K562 (cell line): ENCODE measurements around the gene STX3. TPM values are rescaled to one million over a fixed set of nuclear protein-coding genes. Genes with fewer than 3 reads are reported as not detected.

Experiments used
- CREB5 ChIP-seq: fragments of 250-450 bp; sonication (Bioruptor Pico); IDR thresholded peaks from 2 replicates; pipeline ENCODE4 v1.5.0; 2020; ENCODE audit warnings: mild to moderate bottlenecking
- ERF ChIP-seq: fragments of 450-650 bp; formaldehyde crosslinking; IDR thresholded peaks from 2 replicates; pipeline ENCODE4 v1.4.0; 2020; ENCODE audit warnings: mild to moderate bottlenecking, mixed read lengths
- GATAD2B ChIP-seq: fragments of 450-650 bp; IDR thresholded peaks from 2 replicates; pipeline ENCODE4 v1.6.1; 2017; ENCODE audit warnings: mild to moderate bottlenecking, borderline replicate concordance
- MEF2A ChIP-seq: IDR thresholded peaks from 2 replicates; pipeline ENCODE4 v1.6.1; 2011; ENCODE audit warnings: low read depth, mild to moderate bottlenecking, low read length, moderate library complexity; ENCODE audit not compliant: control insufficient read depth
- MXI1 ChIP-seq: IDR thresholded peaks from 2 replicates; pipeline ENCODE4 v1.6.1; 2011; ENCODE audit warnings: low read depth, mild to moderate bottlenecking, improper control_type of control experiment, low read length
- PHF20 ChIP-seq: fragments of 450-650 bp; IDR thresholded peaks from 2 replicates; pipeline ENCODE4 v1.6.1; 2018; ENCODE audit not compliant: partially characterized antibody
- TCF7L2 ChIP-seq: fragments of 150-350 bp; IDR thresholded peaks from 2 replicates; pipeline ENCODE4 v1.6.1; 2016; ENCODE audit warnings: low read depth, mild to moderate bottlenecking, low read length, moderate library complexity
- ZBTB11 ChIP-seq, 3 experiments: fragments of 200-800 bp in 1 of 3; fragments of 250-450 bp in 1 of 3; fragments of 450-650 bp in 1 of 3; sonication (Bioruptor Pico) in 1 of 3; sonication (Bioruptor generic) in 1 of 3; formaldehyde crosslinking in 1 of 3; IDR thresholded peaks; 2 replicates each; pipeline versions ENCODE4 v1.6.1 to v1.8.0; 2016 to 2022; ENCODE audit warnings: mild to moderate bottlenecking in 2 of 3, missing genetic modification characterization in 2 of 3, missing compliant biosample characterization in 1 of 3, moderate library complexity in 1 of 3
- ZFP91 ChIP-seq: sonication (generic); formaldehyde crosslinking; IDR thresholded peaks from 2 replicates; pipeline ENCODE4 v1.8.0; 2022; ENCODE audit warnings: mild to moderate bottlenecking, missing genetic modification reagents
- ZNF124 ChIP-seq: sonication (generic); formaldehyde crosslinking; IDR thresholded peaks from 2 replicates; pipeline ENCODE4 v1.8.1; 2022; ENCODE audit warnings: missing genetic modification reagents
- ZNF146 ChIP-seq: IDR thresholded peaks from one replicate; pipeline ENCODE4 v1.6.1; 2018; ENCODE audit warnings: missing compliant biosample characterization; ENCODE audit not compliant: unreplicated experiment
- ZNF644 ChIP-seq: fragments of 200-800 bp; sonication (Bioruptor generic); IDR thresholded peaks from 2 replicates; pipeline ENCODE4 v1.6.1; 2016; ENCODE audit warnings: low read depth, missing genetic modification characterization, missing compliant biosample characterization
- ZNF76 ChIP-seq: fragments of 250-450 bp; sonication (Bioruptor Pico); IDR thresholded peaks from 2 replicates; pipeline ENCODE4 v1.4.0; 2020; ENCODE audit warnings: mild to moderate bottlenecking, moderate library complexity, borderline replicate concordance
- polyA plus RNA-seq, 8 experiments: library from polyadenylated mRNA; depleted of rRNA in 4 of 8; stranded (reverse) in 5 of 8; unstranded in 3 of 8; fragments of >200 nt; fragmentation: Nextera tagmentation in 2 of 8; fragmentation: Illumina TruSeq in 1 of 8; extraction: Ambion mirVana in 2 of 8; extraction: Trizol in 1 of 8; gene quantifications; 2 replicates each; pipeline versions ENCODE4 v1.2.1 to v1.2.3, GENCODE V29; 2011 to 2014; ENCODE audit warnings: inconsistent platforms in 1 of 8, missing spikeins in 1 of 8
- total RNA-seq, 7 experiments: library from RNA; depleted of rRNA in 6 of 7; stranded (reverse); fragments of >200 nt in 6 of 7; fragmentation: Illumina TruSeq in 2 of 7; extraction: Trizol in 2 of 7; gene quantifications; 2 replicates each; pipeline versions ENCODE4 v1.2.1 to v1.2.3, GENCODE V29; 2011 to 2021; ENCODE audit warnings: low replicate concordance in 1 of 7
- TF ChIP-seq, protein P1 (sequence below): sonication (generic); formaldehyde crosslinking; IDR thresholded peaks from 2 replicates; pipeline ENCODE4 v1.8.0; 2022; ENCODE audit warnings: mild to moderate bottlenecking, missing genetic modification reagents
- TF ChIP-seq, protein P2 (sequence below): fragments of 250-450 bp; sonication (Bioruptor Pico); IDR thresholded peaks from 2 replicates; pipeline ENCODE4 v1.6.1; 2021; ENCODE audit warnings: mild to moderate bottlenecking

STX3 gene
- total and polyA plus RNA-seq, 9 of the 15 experiments (the other 6 are each of a cell fraction or from before 2014, with no cell fraction given), result 12.0 to 91.6 (median 48.7) TPM

- TF ChIP-seq, protein P1, sequence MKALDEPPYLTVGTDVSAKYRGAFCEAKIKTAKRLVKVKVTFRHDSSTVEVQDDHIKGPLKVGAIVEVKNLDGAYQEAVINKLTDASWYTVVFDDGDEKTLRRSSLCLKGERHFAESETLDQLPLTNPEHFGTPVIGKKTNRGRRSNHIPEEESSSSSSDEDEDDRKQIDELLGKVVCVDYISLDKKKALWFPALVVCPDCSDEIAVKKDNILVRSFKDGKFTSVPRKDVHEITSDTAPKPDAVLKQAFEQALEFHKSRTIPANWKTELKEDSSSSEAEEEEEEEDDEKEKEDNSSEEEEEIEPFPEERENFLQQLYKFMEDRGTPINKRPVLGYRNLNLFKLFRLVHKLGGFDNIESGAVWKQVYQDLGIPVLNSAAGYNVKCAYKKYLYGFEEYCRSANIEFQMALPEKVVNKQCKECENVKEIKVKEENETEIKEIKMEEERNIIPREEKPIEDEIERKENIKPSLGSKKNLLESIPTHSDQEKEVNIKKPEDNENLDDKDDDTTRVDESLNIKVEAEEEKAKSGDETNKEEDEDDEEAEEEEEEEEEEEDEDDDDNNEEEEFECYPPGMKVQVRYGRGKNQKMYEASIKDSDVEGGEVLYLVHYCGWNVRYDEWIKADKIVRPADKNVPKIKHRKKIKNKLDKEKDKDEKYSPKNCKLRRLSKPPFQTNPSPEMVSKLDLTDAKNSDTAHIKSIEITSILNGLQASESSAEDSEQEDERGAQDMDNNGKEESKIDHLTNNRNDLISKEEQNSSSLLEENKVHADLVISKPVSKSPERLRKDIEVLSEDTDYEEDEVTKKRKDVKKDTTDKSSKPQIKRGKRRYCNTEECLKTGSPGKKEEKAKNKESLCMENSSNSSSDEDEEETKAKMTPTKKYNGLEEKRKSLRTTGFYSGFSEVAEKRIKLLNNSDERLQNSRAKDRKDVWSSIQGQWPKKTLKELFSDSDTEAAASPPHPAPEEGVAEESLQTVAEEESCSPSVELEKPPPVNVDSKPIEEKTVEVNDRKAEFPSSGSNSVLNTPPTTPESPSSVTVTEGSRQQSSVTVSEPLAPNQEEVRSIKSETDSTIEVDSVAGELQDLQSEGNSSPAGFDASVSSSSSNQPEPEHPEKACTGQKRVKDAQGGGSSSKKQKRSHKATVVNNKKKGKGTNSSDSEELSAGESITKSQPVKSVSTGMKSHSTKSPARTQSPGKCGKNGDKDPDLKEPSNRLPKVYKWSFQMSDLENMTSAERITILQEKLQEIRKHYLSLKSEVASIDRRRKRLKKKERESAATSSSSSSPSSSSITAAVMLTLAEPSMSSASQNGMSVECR, result no peak
- peak; percentile 83; the same call in 1 of the 2 replicates for TF ChIP-seq GATAD2B
- TF ChIP-seq ZBTB11 (CRISPR knock-in tag; IDR thresholded peaks at IDR 0.05), result peak in 1 of 3 experiments; percentile 66; a peak in 2 of 6 replicates
- TF ChIP-seq ZNF76 (CRISPR knock-in tag), result no peak
- peak; percentile 28; the same call in 1 of the 2 replicates for TF ChIP-seq MEF2A
- TF ChIP-seq ZNF124, result no peak
- no peak for TF ChIP-seq MXI1
- TF ChIP-seq CREB5, result no peak
- TF ChIP-seq TCF7L2, result no peak
- peak; percentile 92 for TF ChIP-seq ZNF644
- no peak for TF ChIP-seq PHF20
- no peak for TF ChIP-seq ZFP91
- TF ChIP-seq, protein P2, sequence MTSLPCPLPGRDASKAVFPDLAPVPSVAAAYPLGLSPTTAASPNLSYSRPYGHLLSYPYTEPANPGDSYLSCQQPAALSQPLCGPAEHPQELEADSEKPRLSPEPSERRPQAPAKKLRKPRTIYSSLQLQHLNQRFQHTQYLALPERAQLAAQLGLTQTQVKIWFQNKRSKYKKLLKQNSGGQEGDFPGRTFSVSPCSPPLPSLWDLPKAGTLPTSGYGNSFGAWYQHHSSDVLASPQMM, result no peak
- TF ChIP-seq ERF, result peak; percentile 78; the same call in 1 of the 2 replicates
- TF ChIP-seq ZNF146 (CRISPR knock-in tag), result no peak
Observed at GRCh38 chr11:59706518-59707285, 48.5 kb upstream of the STX3 start (continued).
